Motor neuron (in vitro differentiated cells): ENCODE measurements around the gene TIPARP. TPM values are rescaled to one million over a fixed set of nuclear protein-coding genes. Genes with fewer than 3 reads are reported as not detected.
A peak's percentile ranks its signal among the peaks of the same experiment; 100 is the strongest.

Experiments used
- ATAC-seq, 8 experiments: fragments of 200-7000 bp; cut with Tn5 transposase; replicated peaks in 6 of 8; 2 replicates each; pipeline ENCODE4 v1.8.0; 2021; ENCODE audit warnings: mild to moderate bottlenecking in 8 of 8, moderate library complexity in 8 of 8
- H3K27ac ChIP-seq, 2 donors: fragments of 250-450 bp; sonication (Bioruptor Pico); 2 replicates each; pipeline ENCODE4 v1.9.0; 2021; ENCODE audit warnings: antibody characterized with exemption in 2 of 2, mild to moderate bottlenecking in 2 of 2, moderate library complexity in 1 of 2
- H3K4me1 ChIP-seq, 2 donors: fragments of 250-450 bp; sonication (Bioruptor Pico); replicated peaks in 1 of 2; 2 replicates each; pipeline ENCODE4 v1.6.1; 2021; ENCODE audit warnings: antibody characterized with exemption in 2 of 2, mild to moderate bottlenecking in 2 of 2, moderate library complexity in 1 of 2
- H3K4me3 ChIP-seq, 5 donors: fragments of 250-450 bp; sonication (Bioruptor Pico); 2 replicates each; pipeline ENCODE4 v1.9.0; 2021; ENCODE audit warnings: antibody characterized with exemption in 5 of 5, mild to moderate bottlenecking in 5 of 5, moderate library complexity in 4 of 5
- WGBS, 10 experiments: fragments of 450-650 bp; shearing (Covaris generic); methylation state at CpG; one replicate each; pipeline ENCODE4 v1.0.0; 2022; 5-methylcytosine and 5-hydroxymethylcytosine counted together
- in situ Hi-C, 9 experiments: fragments of 400-800 bp; cut with MboI; loops; one replicate each; pipeline ENCODE4 v1.15.0; 2021; ENCODE audit warnings: low sequenced_read_pairs in 9 of 9, low pct_unique_long_range_greater_than_20kb in 2 of 9; ENCODE audit not compliant: unreplicated experiment in 9 of 9
- total RNA-seq, 8 experiments: library from RNA; unstranded; fragments of 300-600 nt; gene quantifications; 2 replicates each; pipeline versions ENCODE4 v1.2.3 to v1.2.4, GENCODE V29; 2022

TIPARP gene
- total RNA-seq: 10 to 100 TPM in 6 of 8 experiments, 1 to 10 TPM in 2; 8.0 to 28.4 (median 14.6) TPM

GRCh38 chr3:156674046-156674910 is at the start of gene TIPARP:
TSS of gene TIPARP (plus strand) at chr3:156674590. CDS start at chr3:156677698, 3,108 bp downstream.
- WGBS, 10 experiments: 0 to 3% (median 0%) methylated on average over 2 to 37 of the region's 105 CpGs; no CpG with 5 or more reads in 5 of the 10 experiments
- in situ Hi-C loops: loop anchor here in 6 of 9 experiments (10.0 to 25.0 kb wide), 4 partner anchors 112 to 512 kb away; partner anchors contain the start of gene SSR3 (in 2 of the 6)
- peaks cover 6% of the 10 kb centered on the region in 2 donors for H3K4me1 ChIP-seq
- peak; percentile 72 to 93 (median 91) for ATAC-seq
- peak within 1 kb of the TSS; percentile 51 to 85 (median 60) for H3K4me3 ChIP-seq
- peak within 1 kb of the TSS; percentile 64 to 80 for H3K27ac ChIP-seq

DNA sequence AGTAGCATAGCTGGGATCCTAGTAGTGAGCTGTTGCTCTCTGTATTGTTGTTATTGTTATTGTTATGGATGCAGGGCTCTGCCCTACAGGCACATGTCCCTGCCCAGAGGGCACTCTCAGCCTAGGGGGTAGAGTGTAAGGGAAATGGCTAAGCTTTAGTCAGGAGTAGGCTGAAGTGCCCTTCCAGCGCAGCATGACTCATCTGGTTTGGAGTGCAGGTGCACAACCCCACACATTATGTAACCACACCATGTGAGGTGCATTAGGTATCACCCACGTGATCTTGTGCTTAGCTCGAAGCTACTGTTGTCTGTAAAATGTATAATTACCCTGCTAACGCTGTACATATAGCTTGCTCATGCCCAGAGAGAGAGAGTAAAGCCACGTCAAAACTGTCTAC is 48.3 kb upstream of the TIPARP start:
- ATAC-seq: peak in 6 of 8 experiments; percentile 11 to 61 (median 40)
- WGBS, 10 experiments: 60 to 100% (median 85%) methylated on average over 1 to 3 of the region's 5 CpGs; no CpG with 5 or more reads in 4 of the 10 experiments
- peaks cover 5 to 20% of the 10 kb centered on the region in 2 donors for H3K4me1 ChIP-seq
- H3K4me3 ChIP-seq: no peak overlapping the region
- no peak overlapping the region for H3K27ac ChIP-seq
- in situ Hi-C loops: no loop called here

GRCh38 chr3:156627946-156628569 is 46.3 kb upstream of the TIPARP start:
- in situ Hi-C loops: no loop called here
- no peak overlapping the region for H3K4me3 ChIP-seq
- peak in 5 of 8 experiments; percentile 48 to 85 (median 73) for ATAC-seq
- no peak overlapping the region for H3K27ac ChIP-seq
- H3K4me1 ChIP-seq: peaks cover 5 to 20% of the 10 kb centered on the region in 2 donors
- WGBS, 10 experiments: 60 to 100% (median 75%) methylated on average over 1 to 3 of the region's 3 CpGs; no CpG with 5 or more reads in 3 of the 10 experiments

- ATAC-seq: no peak
- in situ Hi-C loops: no loop called here
- H3K4me1 ChIP-seq: peaks cover 5 to 20% of the 10 kb centered on the region in 2 donors
- no peak overlapping the region for H3K27ac ChIP-seq
- H3K4me3 ChIP-seq: no peak overlapping the region
- 38 to 100% (median 69%) methylated on average over 1 to 5 of the region's 5 CpGs; no CpG with 5 or more reads in 3 of the 10 experiments for WGBS, 10 experiments
These were observed 45.4 kb upstream of the TIPARP start for GRCh38 chr3:156628836-156629618.

GRCh38 chr3:156630081-156630772 is 44.2 kb upstream of the TIPARP start:
- no peak overlapping the region for H3K4me3 ChIP-seq
- no peak overlapping the region for H3K27ac ChIP-seq
- H3K4me1 ChIP-seq: peaks cover 5 to 20% of the 10 kb centered on the region in 2 donors
- ATAC-seq: peak in 2 of 8 experiments; percentile 43 to 58
- in situ Hi-C loops: no loop called here

DNA sequence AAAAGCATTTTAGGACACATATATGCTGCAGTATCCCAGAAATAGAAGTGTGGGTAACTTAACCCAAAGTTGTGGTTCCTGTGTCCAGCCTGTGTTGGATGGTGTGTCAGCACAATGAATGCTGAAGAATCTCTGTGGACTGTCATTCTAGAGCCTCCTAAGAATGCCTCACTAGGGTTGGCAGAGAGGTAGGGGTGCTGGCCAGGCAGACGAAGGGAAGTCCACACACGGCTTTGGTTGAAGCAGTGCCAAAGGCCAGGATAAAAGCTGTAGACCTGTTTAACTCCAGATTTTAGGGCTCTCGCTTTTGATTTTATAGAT is 43.7 kb upstream of the TIPARP start:
- no peak for ATAC-seq
- no peak overlapping the region for H3K27ac ChIP-seq

DNA sequence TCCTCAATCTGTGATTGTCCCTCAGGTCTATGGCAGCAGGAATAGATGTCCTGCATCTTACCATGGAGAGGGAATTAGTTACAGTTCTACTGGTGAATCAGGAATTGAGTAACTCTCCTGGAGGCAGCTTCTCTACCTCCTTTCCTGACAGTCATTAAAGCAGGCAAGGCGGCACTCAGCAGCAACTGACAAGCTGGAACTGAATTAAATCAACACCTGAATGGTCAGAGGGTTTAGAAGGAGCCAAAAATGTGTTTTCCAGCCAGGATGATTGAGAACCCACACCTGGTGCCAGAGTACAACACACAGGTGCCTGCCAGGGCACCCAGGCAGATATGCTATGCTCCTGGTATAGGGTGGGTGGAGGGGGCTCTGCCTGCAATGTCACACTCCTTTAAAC is 43.1 kb upstream of the TIPARP start:
- ATAC-seq: no peak
- Histone ChIP-seq H3K4me3 (no peak overlapping the region), H3K4me1 (peaks cover 5 to 20% of the 10 kb centered on the region in 2 donors), H3K27ac (no peak overlapping the region)
- in situ Hi-C loops: no loop called here
- 63 to 100% (median 80%) methylated on average over 1 of the region's 1 CpG; no CpG with 5 or more reads in 5 of the 10 experiments for WGBS, 10 experiments

More for the DNA sequence above, 43.7 kb upstream of the TIPARP start:
- in situ Hi-C loops: no loop called here
- Histone ChIP-seq H3K4me3 (no peak overlapping the region), H3K4me1 (peaks cover 5 to 20% of the 10 kb centered on the region in 2 donors)
- 48 to 100% (median 90%) methylated on average over 1 to 3 of the region's 3 CpGs; no CpG with 5 or more reads in 5 of the 10 experiments for WGBS, 10 experiments

DNA sequence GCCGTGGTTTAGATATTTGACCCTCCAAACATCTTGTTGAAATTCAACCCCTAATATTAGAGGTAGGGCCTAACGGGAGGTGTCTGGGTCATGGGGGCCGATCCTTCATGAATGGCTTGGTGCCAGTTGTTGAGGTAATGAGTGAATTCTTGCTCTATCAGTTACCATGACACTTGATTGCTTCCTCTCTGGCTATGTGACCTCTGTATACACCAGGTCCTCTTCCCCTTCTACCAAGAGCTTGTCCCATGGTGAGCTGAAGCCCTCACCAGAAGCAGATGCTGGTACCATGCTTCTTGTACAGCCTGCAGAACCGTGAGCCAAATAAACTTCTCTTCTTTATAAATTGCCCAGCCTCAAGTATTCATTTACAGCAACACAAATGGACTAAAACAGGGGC is 41.8 kb upstream of the TIPARP start:
- in situ Hi-C loops: no loop called here
- Histone ChIP-seq H3K4me3 (no peak overlapping the region), H3K27ac (no peak overlapping the region), H3K4me1 (peaks cover 5 to 13% of the 10 kb centered on the region in 2 donors)
- WGBS, 10 experiments: 60 to 100% (median 95%) methylated on average over 1 to 3 of the region's 4 CpGs; no CpG with 5 or more reads in 4 of the 10 experiments
- ATAC-seq: no peak

- H3K4me1 ChIP-seq: peaks cover 0 to 6% of the 10 kb centered on the region in 2 donors
- ATAC-seq: peak in 3 of 8 experiments; percentile 47 to 94 (median 90)
- in situ Hi-C loops: no loop called here
- H3K4me3 ChIP-seq: no peak overlapping the region
- WGBS, 10 experiments: 7 to 92% (median 80%) methylated on average over 2 to 3 of the region's 4 CpGs; no CpG with 5 or more reads in 3 of the 10 experiments
- no peak overlapping the region for H3K27ac ChIP-seq
These were observed 41.1 kb upstream of the TIPARP start for GRCh38 chr3:156633335-156633734.

- ATAC-seq: no peak
- WGBS, 10 experiments: 40 to 100% (median 67%) methylated on average over 1 to 3 of the region's 3 CpGs; no CpG with 5 or more reads in 1 of the 10 experiments
- Histone ChIP-seq H3K4me1 (no peaks in the 10 kb centered on the region), H3K4me3 (no peak overlapping the region), H3K27ac (no peak overlapping the region)
- in situ Hi-C loops: no loop called here
These were observed 39.4 kb upstream of the TIPARP start for GRCh38 chr3:156635034-156635433.

GRCh38 chr3:156635973-156636372 is 38.4 kb upstream of the TIPARP start:
- no peaks in the 10 kb centered on the region for H3K4me1 ChIP-seq
- 33 to 100% (median 70%) methylated on average over 1 to 3 of the region's 3 CpGs; no CpG with 5 or more reads in 1 of the 10 experiments for WGBS, 10 experiments
- no peak overlapping the region for H3K27ac ChIP-seq
- in situ Hi-C loops: no loop called here
- no peak for ATAC-seq
- no peak overlapping the region for H3K4me3 ChIP-seq

DNA sequence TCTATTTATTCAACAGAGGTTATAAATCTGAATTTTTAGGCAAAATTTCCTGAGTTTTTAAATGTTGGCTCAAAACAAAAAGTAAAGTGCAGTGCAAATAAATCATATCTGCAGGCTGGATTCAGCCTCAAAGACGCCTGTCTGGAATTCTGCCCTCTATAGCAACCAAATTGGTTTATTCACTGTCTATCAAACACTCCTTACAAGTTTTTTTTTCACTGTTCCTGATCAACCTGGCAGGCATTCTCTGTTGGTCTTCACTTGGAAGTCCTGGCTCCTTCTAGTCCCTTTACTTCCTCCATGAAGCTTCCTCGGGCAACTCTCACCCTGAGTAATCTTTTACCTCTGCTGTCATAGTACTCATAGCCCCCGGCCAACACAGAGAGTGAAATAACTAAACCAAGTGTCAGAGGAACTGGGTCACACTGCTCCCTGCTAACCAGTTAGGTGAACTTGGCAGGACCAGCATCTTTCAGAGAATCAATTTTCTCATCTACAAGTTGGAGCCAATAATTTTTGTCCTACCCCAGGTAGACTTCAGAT is 36.8 kb upstream of the TIPARP start:
- H3K4me1 ChIP-seq: no peaks in the 10 kb centered on the region
- in situ Hi-C loops: no loop called here
- H3K4me3 ChIP-seq: no peak overlapping the region
- 22 to 86% (median 47%) methylated on average over 2 to 3 of the region's 3 CpGs; no CpG with 5 or more reads in 1 of the 10 experiments for WGBS, 10 experiments
- no peak overlapping the region for H3K27ac ChIP-seq
- no peak for ATAC-seq
